HG02840 (cell line): ENCODE measurements around the gene LEPROT.

ENCODE experiments used
- ATAC-seq: cut with Tn5 transposase; IDR thresholded peaks from one replicate; pipeline ENCODE4 v1.9.1; 2021; ENCODE audit warnings: mild to moderate bottlenecking, moderate library complexity, moderate number of reproducible peaks; ENCODE audit not compliant: unreplicated experiment, low FRiP score

The LEPROT gene

GRCh38 chr1:65471213-65471833, 50.9 kb downstream of the LEPROT start:
- no peak for ATAC-seq

- no peak for ATAC-seq
These were observed 51.4 kb downstream of the LEPROT start for GRCh38 chr1:65471861-65472332.

- ATAC-seq, result no peak
These were observed 55.9 kb downstream of the LEPROT start for GRCh38 chr1:65476327-65476726.

GRCh38 chr1:65477414-65478378, 57.2 kb downstream of the LEPROT start:
- no peak for ATAC-seq

GRCh38 chr1:65478379-65479026, 58.0 kb downstream of the LEPROT start:
- ATAC-seq, result no peak

- no peak for ATAC-seq
These were observed 59.2 kb downstream of the LEPROT start for GRCh38 chr1:65479554-65480204.

- no peak for ATAC-seq
These were observed 60.4 kb downstream of the LEPROT start for GRCh38 chr1:65480684-65481405.

- no peak for ATAC-seq
These were observed 63.7 kb downstream of the LEPROT start for GRCh38 chr1:65483993-65484754.
